RWPE1 (cell line): ENCODE results near the gene RNF130.

ENCODE experiments used
- CTCF ChIA-PET: fragments of 350-600 bp; sonication (Branson Sonifier 250); formaldehyde crosslinking; extraction: SDS; loops from one replicate; lab custom pipeline; 2021; lab: Yijun Ruan, JAX
- POLR2A ChIA-PET: fragments of 400-600 bp; formaldehyde crosslinking; extraction: SDS; loops from one replicate; lab custom pipeline; 2020; ENCODE audit warnings: antibody characterized with exemption; ENCODE audit not compliant: low non-redundant PET; lab: Yijun Ruan, JAX
- DNase-seq: peaks from one replicate; pipeline ENCODE4 v3.0.0; 2012; ENCODE audit warnings: low spot score
- H3K27ac ChIP-seq: fragments of 450-650 bp; 2 replicates; pipeline ENCODE4 v1.5.1; 2017
- TF ChIP-seq, protein P1 (sequence below): fragments of 450-650 bp; conservative IDR thresholded peaks from 2 replicates; pipeline ENCODE4 v1.5.1; 2017; ENCODE audit warnings: low read depth, mild to moderate bottlenecking

Gene RNF130

DNA sequence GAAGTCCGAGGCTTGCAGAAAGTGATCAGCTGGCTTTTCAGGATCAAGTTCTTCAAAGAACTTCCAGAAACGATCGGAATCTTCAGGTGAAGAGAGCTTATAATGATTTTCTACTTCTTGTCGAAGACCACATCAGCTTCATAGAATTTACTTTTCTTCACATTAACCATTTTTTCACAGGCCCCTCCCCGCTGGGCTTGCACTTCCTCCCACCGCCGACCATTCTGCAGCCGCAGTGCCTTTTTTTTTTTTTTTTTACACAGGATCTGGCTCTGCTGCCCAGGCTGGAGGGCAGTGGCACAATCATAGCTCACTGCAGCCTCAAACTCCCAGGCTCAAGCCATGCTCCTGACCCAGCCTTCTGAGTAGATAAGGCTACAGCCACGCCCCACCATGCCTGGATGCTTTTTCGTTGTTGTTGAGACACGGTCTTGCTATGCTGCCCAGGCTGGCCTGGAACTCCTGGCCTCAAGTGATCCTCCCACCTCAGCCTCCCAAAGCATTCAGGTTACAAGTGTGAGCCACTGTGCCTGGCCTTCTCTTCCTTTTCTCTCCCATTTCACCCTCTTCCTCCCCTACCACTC, 15.3 kb upstream of the RNF130 start:
- no peak overlapping the region for H3K27ac ChIP-seq
- no peak for DNase-seq
- CTCF ChIA-PET = interaction anchor here (0.6 kb wide), 1 partner anchor 9 kb away, joined by 5 read pairs; no protein-coding TSS in a partner anchor
- POLR2A ChIA-PET = no interaction called here
- TF ChIP-seq, protein P1, sequence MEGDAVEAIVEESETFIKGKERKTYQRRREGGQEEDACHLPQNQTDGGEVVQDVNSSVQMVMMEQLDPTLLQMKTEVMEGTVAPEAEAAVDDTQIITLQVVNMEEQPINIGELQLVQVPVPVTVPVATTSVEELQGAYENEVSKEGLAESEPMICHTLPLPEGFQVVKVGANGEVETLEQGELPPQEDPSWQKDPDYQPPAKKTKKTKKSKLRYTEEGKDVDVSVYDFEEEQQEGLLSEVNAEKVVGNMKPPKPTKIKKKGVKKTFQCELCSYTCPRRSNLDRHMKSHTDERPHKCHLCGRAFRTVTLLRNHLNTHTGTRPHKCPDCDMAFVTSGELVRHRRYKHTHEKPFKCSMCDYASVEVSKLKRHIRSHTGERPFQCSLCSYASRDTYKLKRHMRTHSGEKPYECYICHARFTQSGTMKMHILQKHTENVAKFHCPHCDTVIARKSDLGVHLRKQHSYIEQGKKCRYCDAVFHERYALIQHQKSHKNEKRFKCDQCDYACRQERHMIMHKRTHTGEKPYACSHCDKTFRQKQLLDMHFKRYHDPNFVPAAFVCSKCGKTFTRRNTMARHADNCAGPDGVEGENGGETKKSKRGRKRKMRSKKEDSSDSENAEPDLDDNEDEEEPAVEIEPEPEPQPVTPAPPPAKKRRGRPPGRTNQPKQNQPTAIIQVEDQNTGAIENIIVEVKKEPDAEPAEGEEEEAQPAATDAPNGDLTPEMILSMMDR = no peak

DNA sequence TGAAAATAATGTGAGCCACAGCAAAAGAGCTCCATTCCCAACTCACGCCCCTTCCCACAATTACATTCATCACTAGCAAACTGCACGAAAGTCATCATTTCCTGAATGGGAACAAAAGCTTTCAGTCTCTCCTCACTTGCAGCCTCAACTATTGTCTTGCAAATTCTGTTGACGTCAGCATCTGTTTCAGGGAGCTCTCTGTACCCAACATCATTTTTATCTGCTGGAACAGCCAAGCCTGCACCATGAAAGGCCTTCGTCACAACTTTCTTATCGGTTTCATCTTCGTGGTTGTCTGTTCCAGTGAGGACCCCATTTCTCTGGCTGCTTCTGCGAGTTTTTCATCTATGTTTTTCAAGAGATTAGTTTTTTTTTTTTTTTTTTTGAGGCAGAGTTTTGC, 14.3 kb upstream of the RNF130 start:
- TF ChIP-seq, protein P1 = no peak
- no peak overlapping the region for H3K27ac ChIP-seq
- CTCF ChIA-PET = no interaction called here
- no peak for DNase-seq
- POLR2A ChIA-PET = no interaction called here

DNA sequence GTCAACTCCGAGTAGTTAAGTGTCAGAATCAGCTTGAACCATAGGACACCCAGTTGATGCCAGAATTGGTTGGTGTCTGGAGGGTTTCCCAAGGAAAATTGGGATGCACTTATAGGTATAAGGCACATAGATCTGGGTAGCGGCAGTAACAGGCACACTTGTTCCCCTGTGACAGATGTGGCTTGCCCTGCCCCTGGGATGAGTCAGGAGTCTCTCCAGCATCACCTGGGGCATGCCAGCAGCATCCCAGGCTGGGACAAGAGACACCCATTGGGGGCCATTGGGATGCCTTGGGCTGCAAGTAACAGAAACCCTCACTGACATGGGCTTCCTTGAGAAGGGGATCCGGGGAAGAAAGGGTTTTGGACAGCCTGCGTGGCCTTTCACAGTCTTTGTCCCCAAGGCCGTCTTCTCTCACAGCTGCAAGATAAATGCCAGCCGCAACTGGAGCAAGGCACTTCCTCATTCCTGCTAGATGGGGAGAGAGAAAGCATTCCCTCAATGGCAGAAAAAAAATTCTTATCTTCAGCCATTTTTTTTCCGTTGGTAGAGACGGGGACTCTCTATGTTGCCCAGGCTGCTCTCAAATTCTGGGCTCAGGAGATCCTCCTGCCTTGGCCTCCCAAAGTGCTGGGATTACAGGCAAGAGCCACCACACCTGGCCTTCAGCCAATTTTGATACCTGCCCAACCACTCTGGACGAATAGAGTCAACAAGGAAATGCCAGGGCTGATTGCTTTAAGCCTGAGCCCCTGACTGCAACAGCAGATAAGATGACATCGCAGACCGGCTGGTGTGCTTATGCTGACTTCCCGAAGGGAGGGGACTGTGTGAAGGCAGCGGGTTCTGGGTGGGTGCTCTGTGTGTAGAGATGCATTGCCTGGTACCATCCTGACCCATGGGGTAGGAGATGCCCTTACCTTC, 13.3 kb upstream of the RNF130 start:
- DNase-seq = no peak
- CTCF ChIA-PET = interaction anchor here (0.7 kb wide), 1 partner anchor 541 kb away, joined by 3 read pairs; no protein-coding TSS in a partner anchor

DNA sequence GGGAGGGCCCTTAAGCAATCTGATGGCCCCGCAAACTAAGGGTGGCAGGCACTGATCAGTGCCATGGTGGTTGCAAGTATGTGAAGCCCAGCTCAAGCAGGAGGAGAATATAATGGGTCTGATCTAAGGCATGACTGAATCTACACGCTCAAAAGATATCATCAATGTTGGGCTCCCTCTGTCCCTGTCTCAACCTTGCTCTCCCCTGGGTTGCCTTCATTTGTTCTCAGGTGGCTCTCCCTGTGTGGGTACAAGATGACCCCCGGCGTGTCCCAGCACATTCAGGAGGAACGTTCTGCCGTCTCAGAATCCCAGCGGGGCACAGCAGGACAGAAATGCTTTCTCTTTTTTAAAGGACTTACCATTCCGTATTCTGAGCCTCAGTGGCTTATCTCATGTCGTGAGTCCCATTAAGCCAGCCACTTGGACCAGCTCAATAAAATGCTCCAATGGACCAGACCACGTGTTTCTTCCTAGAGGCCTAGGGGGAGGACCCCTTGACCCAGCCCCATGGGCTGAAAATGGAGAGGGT, 12.0 kb upstream of the RNF130 start:
- ChIA-PET POLR2A (no interaction called here), CTCF (no interaction called here)
- H3K27ac ChIP-seq = no peak overlapping the region
- no peak for DNase-seq
- TF ChIP-seq, protein P1 = no peak

More for the DNA sequence above, 13.3 kb upstream of the RNF130 start:
- TF ChIP-seq, protein P1 = no peak
- POLR2A ChIA-PET = no interaction called here
- no peak overlapping the region for H3K27ac ChIP-seq

DNA sequence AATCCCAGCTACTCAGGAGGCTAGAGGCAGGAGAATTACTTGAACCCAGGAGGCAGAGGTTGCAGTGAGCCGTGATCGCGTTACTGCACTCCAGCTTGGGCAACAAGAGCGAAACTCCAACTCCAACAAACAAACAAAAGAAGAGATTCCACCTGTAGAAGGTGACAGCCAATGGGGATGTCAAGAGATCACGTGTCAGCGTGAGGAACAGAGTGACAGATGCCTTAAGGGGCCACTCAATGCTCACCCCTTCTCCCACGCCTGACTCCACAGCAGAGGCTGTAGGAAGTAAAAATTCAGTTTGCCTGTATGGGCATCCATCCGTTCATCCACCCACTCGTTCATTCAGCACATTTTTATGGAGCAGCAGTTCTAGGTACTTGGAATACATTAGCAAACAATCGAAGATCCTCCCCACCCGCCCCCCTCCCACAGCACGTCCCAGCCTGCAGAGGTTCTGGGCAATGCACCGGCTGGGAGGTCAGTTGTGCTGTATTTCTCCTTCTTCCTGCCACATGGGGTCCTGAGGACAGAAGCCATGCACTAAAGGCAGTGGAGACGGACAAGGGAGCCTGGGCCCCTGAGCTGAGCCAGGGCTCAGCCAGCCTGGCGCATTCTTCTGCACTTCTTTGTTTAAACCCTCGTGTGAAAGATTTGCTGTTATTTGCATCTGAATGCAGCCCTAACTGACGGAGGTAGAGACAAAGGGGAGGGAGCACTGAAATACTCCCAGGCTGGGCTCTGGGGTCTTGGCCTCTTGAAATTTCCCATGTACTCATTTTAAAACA, 11.3 kb upstream of the RNF130 start:
- ChIA-PET CTCF (interaction anchor here (0.7 kb wide), 1 partner anchor 368 kb away, joined by 3 read pairs; no protein-coding TSS in a partner anchor), POLR2A (no interaction called here)
- DNase-seq = no peak
- TF ChIP-seq, protein P1 = no peak
- H3K27ac ChIP-seq = no peak overlapping the region

DNA sequence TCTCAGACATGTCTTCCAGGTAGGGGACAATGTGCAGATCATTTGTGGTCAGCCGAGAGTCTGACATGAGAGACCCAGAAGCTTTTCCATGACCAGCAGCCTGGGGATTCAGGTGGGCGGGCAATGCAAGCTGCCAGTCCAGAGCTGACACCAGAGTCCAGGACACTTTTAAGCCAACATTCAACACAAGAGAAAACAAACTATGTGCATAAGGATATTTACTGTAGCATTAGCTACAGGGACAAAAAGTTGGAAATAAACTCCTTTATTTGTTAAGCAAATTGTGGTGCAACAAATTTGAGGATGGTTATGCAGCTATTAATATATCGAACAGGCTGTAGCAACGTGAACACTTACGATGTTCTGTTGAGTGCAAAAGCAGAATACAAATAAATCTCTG, 9.9 kb upstream of the RNF130 start:
- ChIA-PET CTCF (interaction anchor here (0.7 kb wide), 1 partner anchor 8 kb away, joined by 4 read pairs; no protein-coding TSS in a partner anchor), POLR2A (no interaction called here)
- H3K27ac ChIP-seq = no peak overlapping the region
- DNase-seq = no peak
- TF ChIP-seq, protein P1 = no peak
